ENCODE measurements around the gene COL6A2. TPM values are rescaled to one million over a fixed set of nuclear protein-coding genes. Genes with fewer than 3 reads are reported as not detected.

COL6A2 gene
- total RNA-seq, 2 donors from 2014 or later = 259 to 377 TPM

DNA sequence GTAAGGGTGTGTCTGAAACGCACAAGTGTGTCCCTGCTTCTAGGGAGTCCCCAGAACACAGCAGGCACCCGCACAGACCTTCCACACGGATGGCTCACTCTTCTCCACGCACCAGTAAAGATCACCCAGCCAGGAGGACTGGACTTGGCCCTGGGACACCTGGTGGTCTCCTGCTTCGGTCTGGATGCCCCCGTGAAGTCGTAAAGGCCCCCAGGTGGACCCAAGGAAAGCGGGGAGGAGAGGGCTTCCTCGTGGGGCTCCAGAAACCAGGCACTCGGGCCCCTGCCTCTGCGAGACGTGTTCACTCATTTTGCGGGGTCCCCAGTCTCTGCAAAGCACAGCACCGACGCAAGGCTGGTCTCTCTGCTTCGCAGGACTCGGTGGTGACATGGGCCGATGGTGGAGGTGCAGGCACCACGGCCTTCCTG, 20.2 kb upstream of the COL6A2 start:
- no peaks in the 10 kb centered on the region for H3K36me3 ChIP-seq (ENCODE audit: control insufficient read depth, insufficient read depth, low read length)
- H3K9ac ChIP-seq (ENCODE audit: extremely low read depth, low read length, poor library complexity, severe bottlenecking) = no peak overlapping the region
- no peaks in the 10 kb centered on the region for H3K9me3 ChIP-seq (ENCODE audit: control insufficient read depth, low read length)
- Mint-ChIP-seq H3K4me3 (no peak overlapping the region), H3K36me3 (ENCODE audit: low read depth) (no peaks in the 10 kb centered on the region), H3K27ac (no peak overlapping the region), H3K27me3 (ENCODE audit: insufficient read depth) (no peaks in the 10 kb centered on the region), H3K9me3 (no peaks in the 10 kb centered on the region), H3K4me1 (no peaks in the 10 kb centered on the region)
- H3K27ac ChIP-seq (ENCODE audit: low read depth, low read length) = no peak overlapping the region
- TF ChIP-seq, protein P1, sequence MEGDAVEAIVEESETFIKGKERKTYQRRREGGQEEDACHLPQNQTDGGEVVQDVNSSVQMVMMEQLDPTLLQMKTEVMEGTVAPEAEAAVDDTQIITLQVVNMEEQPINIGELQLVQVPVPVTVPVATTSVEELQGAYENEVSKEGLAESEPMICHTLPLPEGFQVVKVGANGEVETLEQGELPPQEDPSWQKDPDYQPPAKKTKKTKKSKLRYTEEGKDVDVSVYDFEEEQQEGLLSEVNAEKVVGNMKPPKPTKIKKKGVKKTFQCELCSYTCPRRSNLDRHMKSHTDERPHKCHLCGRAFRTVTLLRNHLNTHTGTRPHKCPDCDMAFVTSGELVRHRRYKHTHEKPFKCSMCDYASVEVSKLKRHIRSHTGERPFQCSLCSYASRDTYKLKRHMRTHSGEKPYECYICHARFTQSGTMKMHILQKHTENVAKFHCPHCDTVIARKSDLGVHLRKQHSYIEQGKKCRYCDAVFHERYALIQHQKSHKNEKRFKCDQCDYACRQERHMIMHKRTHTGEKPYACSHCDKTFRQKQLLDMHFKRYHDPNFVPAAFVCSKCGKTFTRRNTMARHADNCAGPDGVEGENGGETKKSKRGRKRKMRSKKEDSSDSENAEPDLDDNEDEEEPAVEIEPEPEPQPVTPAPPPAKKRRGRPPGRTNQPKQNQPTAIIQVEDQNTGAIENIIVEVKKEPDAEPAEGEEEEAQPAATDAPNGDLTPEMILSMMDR (conservative IDR thresholded peaks at IDR 0.05) = no peak
- H3K27me3 ChIP-seq (ENCODE audit: control insufficient read depth, insufficient read depth, low read length, poor library complexity, severe bottlenecking) = no peaks in the 10 kb centered on the region
- no peak overlapping the region for H3K4me3 ChIP-seq (ENCODE audit: low read length)
- 94 to 98% methylated on average over 19 of the region's 19 CpGs for WGBS, 2 experiments (ENCODE audit: insufficient coverage in 1 of 2, insufficient read length in 1 of 2)
- H3K4me1 ChIP-seq (ENCODE audit: control insufficient read depth, insufficient read depth, low read length) = no peaks in the 10 kb centered on the region
- DNase-seq = no peak

DNA sequence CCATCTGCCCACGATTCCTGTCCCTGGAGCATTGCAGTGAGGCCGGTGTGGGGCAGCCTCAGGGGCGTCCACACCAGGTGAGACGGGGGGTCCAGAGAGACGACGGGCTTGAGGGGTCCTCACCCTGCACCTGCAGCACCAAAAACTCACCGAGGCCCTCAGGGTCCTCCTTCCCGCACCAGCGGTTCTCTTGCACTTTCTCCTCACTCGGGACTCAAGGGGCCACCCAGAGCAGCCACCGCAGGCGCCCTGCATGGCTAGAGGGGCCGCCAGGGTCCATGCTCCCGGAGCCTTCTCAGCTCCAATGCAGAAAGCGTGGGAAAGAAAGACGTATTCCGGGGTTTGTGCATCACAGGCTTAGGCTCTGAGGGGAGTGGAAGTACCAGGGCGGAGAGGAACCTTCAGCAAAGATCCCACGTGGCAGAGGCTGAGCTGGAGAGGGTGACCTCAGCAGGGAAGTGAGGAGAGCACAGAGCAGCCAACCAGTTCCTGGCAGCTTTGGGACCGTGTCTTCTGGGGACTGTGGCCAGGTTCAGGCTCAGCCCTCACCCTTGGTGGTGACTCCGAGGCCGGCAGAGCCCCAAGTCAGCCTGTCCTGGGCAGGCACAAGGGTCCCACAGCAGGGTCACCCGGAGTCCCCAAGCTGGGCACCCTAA, 19.5 kb upstream of the COL6A2 start:
- H3K4me1 ChIP-seq (ENCODE audit: control insufficient read depth, insufficient read depth, low read length) = no peaks in the 10 kb centered on the region
- H3K27ac ChIP-seq (ENCODE audit: low read depth, low read length) = no peak overlapping the region
- DNase-seq = no peak
- H3K36me3 ChIP-seq (ENCODE audit: control insufficient read depth, insufficient read depth, low read length) = no peaks in the 10 kb centered on the region
- Mint-ChIP-seq H3K4me3 (no peak overlapping the region), H3K36me3 (ENCODE audit: low read depth) (no peaks in the 10 kb centered on the region), H3K9me3 (no peaks in the 10 kb centered on the region), H3K4me1 (no peaks in the 10 kb centered on the region), H3K27ac (no peak overlapping the region), H3K27me3 (ENCODE audit: insufficient read depth) (no peaks in the 10 kb centered on the region)
- H3K4me3 ChIP-seq (ENCODE audit: low read length) = no peak overlapping the region
- TF ChIP-seq, protein P1 (conservative IDR thresholded peaks at IDR 0.05) = no peak
- no peaks in the 10 kb centered on the region for H3K27me3 ChIP-seq (ENCODE audit: control insufficient read depth, insufficient read depth, low read length, poor library complexity, severe bottlenecking)
- WGBS, 2 experiments (ENCODE audit: insufficient coverage in 1 of 2, insufficient read length in 1 of 2) = 91 to 94% methylated on average over 13 to 23 of the region's 23 CpGs
- H3K9ac ChIP-seq (ENCODE audit: extremely low read depth, low read length, poor library complexity, severe bottlenecking) = no peak overlapping the region
- no peaks in the 10 kb centered on the region for H3K9me3 ChIP-seq (ENCODE audit: control insufficient read depth, low read length)

DNA sequence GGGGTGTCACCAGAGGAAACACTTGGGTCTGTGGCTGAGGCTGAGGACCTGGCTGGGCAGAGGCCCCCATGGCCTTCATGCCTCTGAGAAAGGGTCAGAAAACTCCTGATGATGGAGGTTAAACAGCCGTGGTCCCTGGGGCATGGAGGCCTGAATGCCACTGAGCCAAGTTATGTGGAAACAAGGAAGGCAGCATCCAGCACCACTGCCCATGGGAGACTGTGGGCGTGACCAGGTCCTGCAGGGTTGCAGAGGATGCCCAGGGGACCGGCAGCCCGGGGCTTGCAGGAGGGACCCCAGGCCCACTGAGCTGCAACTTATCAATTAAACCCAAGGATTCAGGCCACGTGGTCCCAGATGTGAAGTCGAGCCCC, 18.9 kb upstream of the COL6A2 start:
- H3K27ac ChIP-seq (ENCODE audit: low read depth, low read length) = no peak overlapping the region
- no peak for DNase-seq
- WGBS, 2 experiments (ENCODE audit: insufficient coverage in 1 of 2, insufficient read length in 1 of 2) = 92 to 93% methylated on average over 6 of the region's 6 CpGs
- Mint-ChIP-seq H3K27me3 (ENCODE audit: insufficient read depth) (no peaks in the 10 kb centered on the region), H3K36me3 (ENCODE audit: low read depth) (no peaks in the 10 kb centered on the region), H3K4me3 (no peak overlapping the region), H3K27ac (no peak overlapping the region), H3K4me1 (no peaks in the 10 kb centered on the region), H3K9me3 (no peaks in the 10 kb centered on the region)
- no peaks in the 10 kb centered on the region for H3K4me1 ChIP-seq (ENCODE audit: control insufficient read depth, insufficient read depth, low read length)
- no peaks in the 10 kb centered on the region for H3K9me3 ChIP-seq (ENCODE audit: control insufficient read depth, low read length)
- H3K4me3 ChIP-seq (ENCODE audit: low read length) = no peak overlapping the region
- no peaks in the 10 kb centered on the region for H3K27me3 ChIP-seq (ENCODE audit: control insufficient read depth, insufficient read depth, low read length, poor library complexity, severe bottlenecking)
- no peak overlapping the region for H3K9ac ChIP-seq (ENCODE audit: extremely low read depth, low read length, poor library complexity, severe bottlenecking)
- TF ChIP-seq, protein P1 (conservative IDR thresholded peaks at IDR 0.05) = no peak
- no peaks in the 10 kb centered on the region for H3K36me3 ChIP-seq (ENCODE audit: control insufficient read depth, insufficient read depth, low read length)
